ENCODE results near the gene MNAT1.

GRCh38 chr14:60738843-60739508 is 4.4 kb downstream of the MNAT1 start:
- TF ChIP-seq, protein P1, sequence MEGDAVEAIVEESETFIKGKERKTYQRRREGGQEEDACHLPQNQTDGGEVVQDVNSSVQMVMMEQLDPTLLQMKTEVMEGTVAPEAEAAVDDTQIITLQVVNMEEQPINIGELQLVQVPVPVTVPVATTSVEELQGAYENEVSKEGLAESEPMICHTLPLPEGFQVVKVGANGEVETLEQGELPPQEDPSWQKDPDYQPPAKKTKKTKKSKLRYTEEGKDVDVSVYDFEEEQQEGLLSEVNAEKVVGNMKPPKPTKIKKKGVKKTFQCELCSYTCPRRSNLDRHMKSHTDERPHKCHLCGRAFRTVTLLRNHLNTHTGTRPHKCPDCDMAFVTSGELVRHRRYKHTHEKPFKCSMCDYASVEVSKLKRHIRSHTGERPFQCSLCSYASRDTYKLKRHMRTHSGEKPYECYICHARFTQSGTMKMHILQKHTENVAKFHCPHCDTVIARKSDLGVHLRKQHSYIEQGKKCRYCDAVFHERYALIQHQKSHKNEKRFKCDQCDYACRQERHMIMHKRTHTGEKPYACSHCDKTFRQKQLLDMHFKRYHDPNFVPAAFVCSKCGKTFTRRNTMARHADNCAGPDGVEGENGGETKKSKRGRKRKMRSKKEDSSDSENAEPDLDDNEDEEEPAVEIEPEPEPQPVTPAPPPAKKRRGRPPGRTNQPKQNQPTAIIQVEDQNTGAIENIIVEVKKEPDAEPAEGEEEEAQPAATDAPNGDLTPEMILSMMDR (IDR thresholded peaks at IDR 0.05; ENCODE audit: low read depth, low read length, poor library complexity, severe bottlenecking) = no peak
- TF ChIP-seq EZH2phosphoT487 (IDR thresholded peaks at IDR 0.05; ENCODE audit: borderline replicate concordance, low read length) = no peak
